ENCODE results near the gene XRCC6. TPM values are rescaled to one million over a fixed set of nuclear protein-coding genes. Genes with fewer than 3 reads are reported as not detected.

The XRCC6 gene
- total and polyA plus RNA-seq, 2 of the 13 experiments (the other 11 are each of a cell fraction or from before 2014, with no cell fraction given): 124 to 625 TPM

DNA sequence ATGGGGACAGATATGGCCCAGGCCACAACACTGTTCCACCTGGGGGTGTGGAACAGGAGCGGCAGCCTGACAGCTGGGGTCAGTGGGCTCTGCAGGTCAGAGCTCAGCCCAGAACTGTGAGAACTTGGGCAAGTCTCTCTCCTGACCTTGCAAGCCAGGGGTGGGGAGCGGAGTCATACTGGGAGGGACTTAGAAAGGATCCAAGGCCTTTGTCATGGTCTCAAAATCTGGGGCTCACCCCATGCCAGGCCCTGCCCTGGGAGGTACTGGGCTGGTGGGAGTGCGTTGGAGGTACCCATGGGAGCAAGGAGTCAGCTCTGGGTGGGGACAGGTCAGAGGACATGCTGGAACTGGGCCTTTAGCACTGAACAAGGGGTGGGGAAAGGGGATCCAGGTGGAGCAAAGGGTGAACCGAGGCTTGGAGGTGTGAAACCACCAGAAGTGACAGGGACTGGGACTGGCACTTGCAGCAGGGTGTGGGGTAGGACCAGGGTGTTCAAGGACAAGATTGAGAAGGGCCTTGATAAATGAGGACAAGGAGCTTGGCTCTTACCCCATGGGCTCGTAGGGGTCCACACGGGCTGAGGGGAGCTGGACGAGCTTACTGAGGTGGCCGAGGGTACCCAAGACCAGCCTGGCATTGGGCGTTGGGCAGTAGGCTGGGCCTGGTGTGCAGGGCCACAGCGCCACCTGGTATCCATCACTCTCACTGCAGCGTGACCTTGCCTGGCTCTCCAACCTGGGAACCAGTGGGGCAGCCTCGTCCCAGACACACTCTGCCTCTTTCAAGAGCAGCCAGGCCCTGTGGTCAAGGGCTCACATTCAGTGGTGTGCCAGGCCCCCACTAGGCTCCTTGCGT, 24.1 kb upstream of the XRCC6 start (continued):
- TF ChIP-seq RFXAP (CRISPR knock-in tag; IDR thresholded peaks at IDR 0.05; ENCODE audit: borderline replicate concordance): peak; percentile 43; the same call in 1 of the 2 replicates
- TF ChIP-seq, protein P1, sequence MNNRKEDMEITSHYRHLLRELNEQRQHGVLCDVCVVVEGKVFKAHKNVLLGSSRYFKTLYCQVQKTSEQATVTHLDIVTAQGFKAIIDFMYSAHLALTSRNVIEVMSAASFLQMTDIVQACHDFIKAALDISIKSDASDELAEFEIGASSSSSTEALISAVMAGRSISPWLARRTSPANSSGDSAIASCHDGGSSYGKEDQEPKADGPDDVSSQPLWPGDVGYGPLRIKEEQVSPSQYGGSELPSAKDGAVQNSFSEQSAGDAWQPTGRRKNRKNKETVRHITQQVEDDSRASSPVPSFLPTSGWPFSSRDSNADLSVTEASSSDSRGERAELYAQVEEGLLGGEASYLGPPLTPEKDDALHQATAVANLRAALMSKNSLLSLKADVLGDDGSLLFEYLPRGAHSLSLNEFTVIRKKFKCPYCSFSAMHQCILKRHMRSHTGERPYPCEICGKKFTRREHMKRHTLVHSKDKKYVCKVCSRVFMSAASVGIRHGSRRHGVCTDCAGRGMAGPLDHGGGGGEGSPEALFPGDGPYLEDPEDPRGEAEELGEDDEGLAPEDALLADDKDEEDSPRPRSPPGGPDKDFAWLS (CRISPR knock-in tag; IDR thresholded peaks at IDR 0.05; ENCODE audit: borderline replicate concordance): no peak
- no peak for TF ChIP-seq CBX1 (IDR thresholded peaks at IDR 0.05; ENCODE audit: low read depth)
- TF ChIP-seq ZNF572 (CRISPR knock-in tag; IDR thresholded peaks at IDR 0.05): no peak
- no peak for TF ChIP-seq FOXC1 (CRISPR knock-in tag; IDR thresholded peaks at IDR 0.05; ENCODE audit: borderline replicate concordance)
- no peak for TF ChIP-seq ZNF672 (CRISPR knock-in tag; IDR thresholded peaks at IDR 0.05)
- TF ChIP-seq CHCHD3 (CRISPR knock-in tag; IDR thresholded peaks at IDR 0.05): no peak
- TF ChIP-seq, protein P2, sequence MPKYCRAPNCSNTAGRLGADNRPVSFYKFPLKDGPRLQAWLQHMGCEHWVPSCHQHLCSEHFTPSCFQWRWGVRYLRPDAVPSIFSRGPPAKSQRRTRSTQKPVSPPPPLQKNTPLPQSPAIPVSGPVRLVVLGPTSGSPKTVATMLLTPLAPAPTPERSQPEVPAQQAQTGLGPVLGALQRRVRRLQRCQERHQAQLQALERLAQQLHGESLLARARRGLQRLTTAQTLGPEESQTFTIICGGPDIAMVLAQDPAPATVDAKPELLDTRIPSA (CRISPR knock-in tag; IDR thresholded peaks at IDR 0.05; ENCODE audit: borderline replicate concordance): no peak
- TF ChIP-seq ZBTB7B (CRISPR knock-in tag; IDR thresholded peaks at IDR 0.05): 0 out of 2 replicates have a peak, but pooled peaks have one; percentile 20
- TF ChIP-seq RXRB (CRISPR knock-in tag; IDR thresholded peaks at IDR 0.05; ENCODE audit: borderline replicate concordance): peak; percentile 43; the same call in 1 of the 2 replicates
- TF ChIP-seq ZNF343 (CRISPR knock-in tag; IDR thresholded peaks at IDR 0.05): no peak
- TF ChIP-seq PHF8 (CRISPR knock-in tag; IDR thresholded peaks at IDR 0.05): no peak
- no peak; the same call in 1 of the 2 replicates for TF ChIP-seq THAP11 (CRISPR knock-in tag; IDR thresholded peaks at IDR 0.05)
- no peak for TF ChIP-seq ZNF598 (CRISPR knock-in tag; IDR thresholded peaks at IDR 0.05; ENCODE audit: borderline replicate concordance)
- TF ChIP-seq KAT7 (CRISPR knock-in tag; IDR thresholded peaks at IDR 0.05; ENCODE audit: borderline replicate concordance): no peak; the same call in 1 of the 2 replicates
- TF ChIP-seq SIN3A (IDR thresholded peaks at IDR 0.05; ENCODE audit: borderline replicate concordance, low read depth, low read length): no peak
- TF ChIP-seq, protein P3, sequence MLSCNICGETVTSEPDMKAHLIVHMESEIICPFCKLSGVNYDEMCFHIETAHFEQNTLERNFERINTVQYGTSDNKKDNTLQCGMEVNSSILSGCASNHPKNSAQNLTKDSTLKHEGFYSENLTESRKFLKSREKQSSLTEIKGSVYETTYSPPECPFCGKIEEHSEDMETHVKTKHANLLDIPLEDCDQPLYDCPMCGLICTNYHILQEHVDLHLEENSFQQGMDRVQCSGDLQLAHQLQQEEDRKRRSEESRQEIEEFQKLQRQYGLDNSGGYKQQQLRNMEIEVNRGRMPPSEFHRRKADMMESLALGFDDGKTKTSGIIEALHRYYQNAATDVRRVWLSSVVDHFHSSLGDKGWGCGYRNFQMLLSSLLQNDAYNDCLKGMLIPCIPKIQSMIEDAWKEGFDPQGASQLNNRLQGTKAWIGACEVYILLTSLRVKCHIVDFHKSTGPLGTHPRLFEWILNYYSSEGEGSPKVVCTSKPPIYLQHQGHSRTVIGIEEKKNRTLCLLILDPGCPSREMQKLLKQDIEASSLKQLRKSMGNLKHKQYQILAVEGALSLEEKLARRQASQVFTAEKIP (CRISPR knock-in tag; IDR thresholded peaks at IDR 0.05; ENCODE audit: borderline replicate concordance): no peak
- TF ChIP-seq IKZF4 (CRISPR knock-in tag; IDR thresholded peaks at IDR 0.05; ENCODE audit: borderline replicate concordance, low read depth, not compliant biosample characterization): no peak
- TF ChIP-seq ZNF256 (CRISPR knock-in tag; conservative IDR thresholded peaks at IDR 0.05): no peak
- TF ChIP-seq TSC22D2 (CRISPR knock-in tag; IDR thresholded peaks at IDR 0.05; ENCODE audit: borderline replicate concordance): peak; percentile 19; the same call in 1 of the 2 replicates
